ENCODE results near the gene ANKRD63. TPM values are rescaled to one million over a fixed set of nuclear protein-coding genes. Genes with fewer than 3 reads are reported as not detected.

ANKRD63 gene
- total and polyA plus RNA-seq, 2 of the 13 experiments (the other 11 are each of a cell fraction or from before 2014, with no cell fraction given) = not detected

DNA sequence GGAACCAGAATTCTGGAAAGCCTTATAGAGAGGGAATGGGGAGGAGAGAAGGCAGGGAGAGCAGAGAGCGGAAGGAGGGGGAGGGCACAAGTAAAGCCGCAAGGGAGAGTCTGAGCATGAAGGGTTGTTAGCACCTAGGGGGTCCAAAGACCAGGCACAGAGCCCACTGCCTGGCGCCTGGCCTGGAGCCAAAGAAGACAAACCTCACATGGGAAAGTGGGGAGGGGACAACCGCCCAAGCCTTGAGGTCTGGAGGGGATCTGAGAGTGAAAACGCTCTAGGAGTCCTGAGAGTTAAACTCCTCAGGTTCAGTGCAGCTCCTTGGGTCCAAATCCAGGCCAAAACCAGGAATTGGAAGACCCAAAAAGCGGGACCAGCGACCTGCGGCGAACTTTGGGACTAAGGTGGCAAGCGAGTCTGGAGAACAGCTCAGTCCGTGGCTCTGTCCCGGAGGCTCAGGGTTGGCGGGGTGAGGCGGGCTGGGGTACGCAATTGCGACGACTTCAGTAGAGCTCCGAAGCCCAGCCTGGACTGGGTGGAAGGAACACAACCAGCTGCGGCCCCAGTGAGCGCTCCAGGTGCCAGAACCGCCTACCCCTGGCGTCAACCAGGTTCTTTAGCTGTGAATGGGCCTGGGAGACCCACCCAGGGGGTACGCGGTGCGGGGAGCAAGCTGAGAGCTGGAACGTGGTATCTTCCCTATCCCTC lies 39.8 kb upstream of the ANKRD63 start (continued):
- TF ChIP-seq, protein P1, sequence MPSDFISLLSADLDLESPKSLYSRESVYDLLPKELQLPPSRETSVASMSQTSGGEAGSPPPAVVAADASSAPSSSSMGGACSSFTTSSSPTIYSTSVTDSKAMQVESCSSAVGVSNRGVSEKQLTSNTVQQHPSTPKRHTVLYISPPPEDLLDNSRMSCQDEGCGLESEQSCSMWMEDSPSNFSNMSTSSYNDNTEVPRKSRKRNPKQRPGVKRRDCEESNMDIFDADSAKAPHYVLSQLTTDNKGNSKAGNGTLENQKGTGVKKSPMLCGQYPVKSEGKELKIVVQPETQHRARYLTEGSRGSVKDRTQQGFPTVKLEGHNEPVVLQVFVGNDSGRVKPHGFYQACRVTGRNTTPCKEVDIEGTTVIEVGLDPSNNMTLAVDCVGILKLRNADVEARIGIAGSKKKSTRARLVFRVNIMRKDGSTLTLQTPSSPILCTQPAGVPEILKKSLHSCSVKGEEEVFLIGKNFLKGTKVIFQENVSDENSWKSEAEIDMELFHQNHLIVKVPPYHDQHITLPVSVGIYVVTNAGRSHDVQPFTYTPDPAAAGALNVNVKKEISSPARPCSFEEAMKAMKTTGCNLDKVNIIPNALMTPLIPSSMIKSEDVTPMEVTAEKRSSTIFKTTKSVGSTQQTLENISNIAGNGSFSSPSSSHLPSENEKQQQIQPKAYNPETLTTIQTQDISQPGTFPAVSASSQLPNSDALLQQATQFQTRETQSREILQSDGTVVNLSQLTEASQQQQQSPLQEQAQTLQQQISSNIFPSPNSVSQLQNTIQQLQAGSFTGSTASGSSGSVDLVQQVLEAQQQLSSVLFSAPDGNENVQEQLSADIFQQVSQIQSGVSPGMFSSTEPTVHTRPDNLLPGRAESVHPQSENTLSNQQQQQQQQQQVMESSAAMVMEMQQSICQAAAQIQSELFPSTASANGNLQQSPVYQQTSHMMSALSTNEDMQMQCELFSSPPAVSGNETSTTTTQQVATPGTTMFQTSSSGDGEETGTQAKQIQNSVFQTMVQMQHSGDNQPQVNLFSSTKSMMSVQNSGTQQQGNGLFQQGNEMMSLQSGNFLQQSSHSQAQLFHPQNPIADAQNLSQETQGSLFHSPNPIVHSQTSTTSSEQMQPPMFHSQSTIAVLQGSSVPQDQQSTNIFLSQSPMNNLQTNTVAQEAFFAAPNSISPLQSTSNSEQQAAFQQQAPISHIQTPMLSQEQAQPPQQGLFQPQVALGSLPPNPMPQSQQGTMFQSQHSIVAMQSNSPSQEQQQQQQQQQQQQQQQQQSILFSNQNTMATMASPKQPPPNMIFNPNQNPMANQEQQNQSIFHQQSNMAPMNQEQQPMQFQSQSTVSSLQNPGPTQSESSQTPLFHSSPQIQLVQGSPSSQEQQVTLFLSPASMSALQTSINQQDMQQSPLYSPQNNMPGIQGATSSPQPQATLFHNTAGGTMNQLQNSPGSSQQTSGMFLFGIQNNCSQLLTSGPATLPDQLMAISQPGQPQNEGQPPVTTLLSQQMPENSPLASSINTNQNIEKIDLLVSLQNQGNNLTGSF (CRISPR knock-in tag; IDR thresholded peaks at IDR 0.05) = no peak
- peak; percentile 22 for TF ChIP-seq ASH2L (IDR thresholded peaks at IDR 0.05; ENCODE audit: insufficient read length, low read depth, low read length)
- TF ChIP-seq, protein P2, sequence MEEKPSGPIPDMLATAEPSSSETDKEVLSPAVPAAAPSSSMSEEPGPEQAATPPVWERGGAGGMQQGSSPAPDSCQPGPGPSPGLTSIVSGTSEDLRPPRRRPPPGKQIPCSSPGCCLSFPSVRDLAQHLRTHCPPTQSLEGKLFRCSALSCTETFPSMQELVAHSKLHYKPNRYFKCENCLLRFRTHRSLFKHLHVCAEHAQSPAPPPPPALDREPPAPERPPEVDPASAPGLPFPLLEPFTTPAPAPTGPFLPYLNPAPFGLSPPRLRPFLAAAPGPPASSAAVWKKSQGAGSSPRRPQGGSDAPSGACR (CRISPR knock-in tag; IDR thresholded peaks at IDR 0.05) = no peak
- TF ChIP-seq HMG20A (CRISPR knock-in tag; IDR thresholded peaks at IDR 0.05; ENCODE audit: borderline replicate concordance) = no peak
- TF ChIP-seq, protein P3, sequence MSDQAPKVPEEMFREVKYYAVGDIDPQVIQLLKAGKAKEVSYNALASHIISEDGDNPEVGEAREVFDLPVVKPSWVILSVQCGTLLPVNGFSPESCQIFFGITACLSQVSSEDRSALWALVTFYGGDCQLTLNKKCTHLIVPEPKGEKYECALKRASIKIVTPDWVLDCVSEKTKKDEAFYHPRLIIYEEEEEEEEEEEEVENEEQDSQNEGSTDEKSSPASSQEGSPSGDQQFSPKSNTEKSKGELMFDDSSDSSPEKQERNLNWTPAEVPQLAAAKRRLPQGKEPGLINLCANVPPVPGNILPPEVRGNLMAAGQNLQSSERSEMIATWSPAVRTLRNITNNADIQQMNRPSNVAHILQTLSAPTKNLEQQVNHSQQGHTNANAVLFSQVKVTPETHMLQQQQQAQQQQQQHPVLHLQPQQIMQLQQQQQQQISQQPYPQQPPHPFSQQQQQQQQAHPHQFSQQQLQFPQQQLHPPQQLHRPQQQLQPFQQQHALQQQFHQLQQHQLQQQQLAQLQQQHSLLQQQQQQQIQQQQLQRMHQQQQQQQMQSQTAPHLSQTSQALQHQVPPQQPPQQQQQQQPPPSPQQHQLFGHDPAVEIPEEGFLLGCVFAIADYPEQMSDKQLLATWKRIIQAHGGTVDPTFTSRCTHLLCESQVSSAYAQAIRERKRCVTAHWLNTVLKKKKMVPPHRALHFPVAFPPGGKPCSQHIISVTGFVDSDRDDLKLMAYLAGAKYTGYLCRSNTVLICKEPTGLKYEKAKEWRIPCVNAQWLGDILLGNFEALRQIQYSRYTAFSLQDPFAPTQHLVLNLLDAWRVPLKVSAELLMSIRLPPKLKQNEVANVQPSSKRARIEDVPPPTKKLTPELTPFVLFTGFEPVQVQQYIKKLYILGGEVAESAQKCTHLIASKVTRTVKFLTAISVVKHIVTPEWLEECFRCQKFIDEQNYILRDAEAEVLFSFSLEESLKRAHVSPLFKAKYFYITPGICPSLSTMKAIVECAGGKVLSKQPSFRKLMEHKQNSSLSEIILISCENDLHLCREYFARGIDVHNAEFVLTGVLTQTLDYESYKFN (CRISPR knock-in tag; conservative IDR thresholded peaks at IDR 0.05) = 0 out of 2 replicates have a peak, but pooled peaks have one; percentile 16
- no peak for TF ChIP-seq ZNF44 (CRISPR knock-in tag; IDR thresholded peaks at IDR 0.05)
- TF ChIP-seq KAT7 (CRISPR knock-in tag; IDR thresholded peaks at IDR 0.05; ENCODE audit: borderline replicate concordance) = no peak
- TF ChIP-seq, protein P4, sequence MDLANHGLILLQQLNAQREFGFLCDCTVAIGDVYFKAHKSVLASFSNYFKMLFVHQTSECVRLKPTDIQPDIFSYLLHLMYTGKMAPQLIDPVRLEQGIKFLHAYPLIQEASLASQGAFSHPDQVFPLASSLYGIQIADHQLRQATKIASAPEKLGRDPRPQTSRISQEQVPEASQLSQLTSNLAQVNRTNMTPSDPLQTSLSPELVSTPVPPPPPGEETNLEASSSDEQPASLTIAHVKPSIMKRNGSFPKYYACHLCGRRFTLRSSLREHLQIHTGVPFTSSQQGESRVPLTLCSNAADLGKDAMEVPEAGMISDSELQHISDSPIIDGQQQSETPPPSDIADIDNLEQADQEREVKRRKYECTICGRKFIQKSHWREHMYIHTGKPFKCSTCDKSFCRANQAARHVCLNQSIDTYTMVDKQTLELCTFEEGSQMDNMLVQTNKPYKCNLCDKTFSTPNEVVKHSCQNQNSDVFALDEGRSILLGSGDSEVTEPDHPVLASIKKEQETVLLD (CRISPR knock-in tag; IDR thresholded peaks at IDR 0.05; ENCODE audit: low read depth) = no peak
- TF ChIP-seq HDAC2 (CRISPR knock-in tag; IDR thresholded peaks at IDR 0.05) = no peak
- peak; percentile 39; the same call in 1 of the 2 replicates for TF ChIP-seq ZNF350 (CRISPR knock-in tag; IDR thresholded peaks at IDR 0.05; ENCODE audit: borderline replicate concordance, low read depth)
- TF ChIP-seq ONECUT2 (CRISPR knock-in tag; IDR thresholded peaks at IDR 0.05) = no peak
- TF ChIP-seq ZNF605 (CRISPR knock-in tag; IDR thresholded peaks at IDR 0.05) = 0 out of 2 replicates have a peak, but pooled peaks have one; percentile 2
- no peak for TF ChIP-seq SNRNP70 (IDR thresholded peaks at IDR 0.05; ENCODE audit: low read depth, low read length)
- TF ChIP-seq ZSCAN21 (CRISPR knock-in tag; IDR thresholded peaks at IDR 0.05; ENCODE audit: borderline replicate concordance) = 0 out of 2 replicates have a peak, but pooled peaks have one; percentile 25
- 0 out of 2 replicates have a peak, but pooled peaks have one; percentile 30 for TF ChIP-seq NRL (CRISPR knock-in tag; IDR thresholded peaks at IDR 0.05; ENCODE audit: borderline replicate concordance)
- TF ChIP-seq SRY (CRISPR knock-in tag; IDR thresholded peaks at IDR 0.05) = 0 out of 2 replicates have a peak, but pooled peaks have one; percentile 62
- TF ChIP-seq ZNF749 (CRISPR knock-in tag; IDR thresholded peaks at IDR 0.05; ENCODE audit: borderline replicate concordance) = 0 out of 2 replicates have a peak, but pooled peaks have one; percentile 15
- no peak for TF ChIP-seq RELA (CRISPR knock-in tag; IDR thresholded peaks at IDR 0.05)
